GM23338 (cell line): ENCODE results near the gene NFATC1. TPM values are rescaled to one million over a fixed set of nuclear protein-coding genes. Genes with fewer than 3 reads are reported as not detected.

ENCODE experiments used
- ATAC-seq: fragments of 200-7000 bp; cut with Tn5 transposase; 3 replicates; pipeline ENCODE4 v1.9.1; 2020
- DNase-seq: peaks from one replicate; pipeline ENCODE4 v3.0.0-alpha.2; 2015; ENCODE audit warnings: low spot score
- H2AFZ ChIP-seq: fragments of 200-600 bp; sonication (generic); 2 replicates; pipeline ENCODE4 v1.8.0; 2016; ENCODE audit warnings: antibody characterized with exemption, mild to moderate bottlenecking, moderate library complexity
- H3F3A ChIP-seq: fragments of 200-600 bp; sonication (generic); replicated peaks from 2 replicates; pipeline ENCODE4 v1.8.0; 2017; ENCODE audit warnings: antibody characterized with exemption, mixed run types, low read depth
- H3K27ac ChIP-seq: fragments of 200-600 bp; sonication (generic); 2 replicates; pipeline ENCODE4 v1.6.1; 2016; ENCODE audit warnings: low read depth
- H3K27me3 ChIP-seq: fragments of 200-600 bp; sonication (generic); 2 replicates; pipeline ENCODE4 v1.8.0; 2016; ENCODE audit warnings: mild to moderate bottlenecking, mixed run types, moderate library complexity; ENCODE audit not compliant: insufficient read depth
- H3K36me3 ChIP-seq: fragments of 200-600 bp; sonication (generic); 2 replicates; pipeline ENCODE4 v1.8.0; 2016; ENCODE audit warnings: mild to moderate bottlenecking; ENCODE audit not compliant: insufficient read depth
- H3K4me1 ChIP-seq: fragments of 200-600 bp; sonication (generic); 2 replicates; pipeline ENCODE4 v1.8.0; 2016; ENCODE audit warnings: mild to moderate bottlenecking, moderate library complexity; ENCODE audit not compliant: insufficient read depth
- H3K4me2 ChIP-seq: fragments of 200-600 bp; sonication (generic); 2 replicates; pipeline ENCODE4 v1.7.1; 2017; ENCODE audit warnings: mixed run types
- H3K4me3 ChIP-seq: fragments of 200-600 bp; sonication (generic); 2 replicates; pipeline ENCODE4 v1.6.1; 2016; ENCODE audit warnings: mixed run types
- H3K79me2 ChIP-seq: fragments of 200-600 bp; sonication (generic); replicated peaks from 2 replicates; pipeline ENCODE4 v1.8.0; 2017; ENCODE audit warnings: mild to moderate bottlenecking; ENCODE audit not compliant: insufficient read depth
- H3K9me2 ChIP-seq: fragments of 200-600 bp; sonication (generic); 2 replicates; pipeline ENCODE4 v1.8.0; 2017; ENCODE audit not compliant: insufficient read depth
- H4K20me1 ChIP-seq: fragments of 200-600 bp; sonication (generic); replicated peaks from 2 replicates; pipeline ENCODE4 v1.8.0; 2017; ENCODE audit warnings: mild to moderate bottlenecking; ENCODE audit not compliant: insufficient read depth
- H3K27ac Mint-ChIP-seq: 2 replicates; pipeline ENCODE4 v1.8.0; 2020; ENCODE audit warnings: inconsistent platforms, mild to moderate bottlenecking, moderate library complexity, mixed read lengths
- H3K27me3 Mint-ChIP-seq: 3 replicates; pipeline ENCODE4 v1.8.0; 2022; ENCODE audit warnings: low read depth, mild to moderate bottlenecking, moderate library complexity, mixed read lengths, inconsistent platforms; ENCODE audit not compliant: insufficient read depth, poor library complexity
- H3K36me3 Mint-ChIP-seq: 3 replicates; pipeline ENCODE4 v1.8.0; 2021; ENCODE audit warnings: low read depth, mild to moderate bottlenecking, inconsistent platforms, moderate library complexity, mixed read lengths
- H3K4me1 Mint-ChIP-seq: 3 replicates; pipeline ENCODE4 v1.8.0; 2020; ENCODE audit warnings: mild to moderate bottlenecking, inconsistent platforms, mixed read lengths
- H3K4me3 Mint-ChIP-seq: 3 replicates; pipeline ENCODE4 v1.8.0; 2021; ENCODE audit warnings: moderate library complexity, mild to moderate bottlenecking, inconsistent platforms, mixed read lengths
- H3K9me3 Mint-ChIP-seq: 3 replicates; pipeline ENCODE4 v1.8.0; 2020; ENCODE audit warnings: moderate library complexity, mild to moderate bottlenecking, inconsistent platforms, mixed read lengths
- CREB1 ChIP-seq: fragments of 250-450 bp; sonication (Bioruptor Pico); IDR thresholded peaks from 2 replicates; pipeline ENCODE4 v1.5.0; 2020; ENCODE audit warnings: low read depth, mild to moderate bottlenecking, moderate library complexity
- CTCF ChIP-seq, 2 experiments: fragments of 200-600 bp in 1 of 2; sonication (generic) in 1 of 2; conservative IDR thresholded peaks; 2 replicates each; pipeline versions ENCODE4 v1.5.1 to v1.6.1; 2016 to 2017; ENCODE audit warnings: antibody characterized with exemption in 2 of 2, low read depth in 2 of 2, mild to moderate bottlenecking in 2 of 2, moderate library complexity in 1 of 2
- ETS1 ChIP-seq: IDR thresholded peaks from 2 replicates; pipeline ENCODE4 v1.6.1; 2016; ENCODE audit warnings: antibody characterized with exemption
- EZH2 ChIP-seq: fragments of 200-600 bp; sonication (generic); IDR thresholded peaks from one replicate; pipeline ENCODE4 v1.8.0; 2017; ENCODE audit warnings: antibody characterized with exemption, mild to moderate bottlenecking, low read depth; ENCODE audit not compliant: unreplicated experiment
- EZH2phosphoT487 ChIP-seq: fragments of 200-600 bp; sonication (generic); IDR thresholded peaks from one replicate; pipeline ENCODE4 v1.8.1; 2018; ENCODE audit warnings: antibody characterized with exemption; ENCODE audit not compliant: unreplicated experiment
- JUNB ChIP-seq: IDR thresholded peaks from one replicate; pipeline ENCODE4 v1.6.1; 2016; ENCODE audit warnings: antibody characterized with exemption; ENCODE audit not compliant: unreplicated experiment
- NANOG ChIP-seq: IDR thresholded peaks from 2 replicates; pipeline ENCODE4 v1.6.1; 2016; ENCODE audit warnings: antibody characterized with exemption, borderline replicate concordance
- POLR2AphosphoS5 ChIP-seq: IDR thresholded peaks from 2 replicates; pipeline ENCODE4 v1.6.1; 2016; ENCODE audit warnings: antibody characterized with exemption, low read depth
- REST ChIP-seq: IDR thresholded peaks from one replicate; pipeline ENCODE4 v1.6.1; 2018; ENCODE audit warnings: antibody characterized with exemption; ENCODE audit not compliant: unreplicated experiment
- STAT1 ChIP-seq: IDR thresholded peaks from one replicate; pipeline ENCODE4 v1.6.1; 2016; ENCODE audit warnings: antibody characterized with exemption; ENCODE audit not compliant: unreplicated experiment
- ZNF114 ChIP-seq: fragments of 250-450 bp; sonication (Bioruptor Pico); IDR thresholded peaks from 2 replicates; pipeline ENCODE4 v1.5.0; 2020; ENCODE audit warnings: mild to moderate bottlenecking, moderate library complexity
- ZNF331 ChIP-seq: fragments of 250-450 bp; sonication (Bioruptor Pico); IDR thresholded peaks from 2 replicates; pipeline ENCODE4 v1.5.0; 2020; ENCODE audit warnings: low read depth, mild to moderate bottlenecking, moderate library complexity
- ZNF462 ChIP-seq: fragments of 250-450 bp; sonication (Bioruptor Pico); IDR thresholded peaks from 2 replicates; pipeline ENCODE4 v1.5.0; 2020; ENCODE audit warnings: mild to moderate bottlenecking, moderate library complexity
- polyA plus RNA-seq: library from polyadenylated mRNA; unstranded; fragments of >200 nt; fragmentation: Nextera tagmentation; extraction: Ambion mirVana; gene quantifications from 2 replicates; pipeline ENCODE4 v1.2.1, GENCODE V29; 2016
- total RNA-seq: library from RNA; depleted of rRNA; stranded (reverse); fragments of >200 nt; shearing (Covaris generic); gene quantifications from 2 replicates; pipeline ENCODE4 v1.2.3, GENCODE V29; 2014

The NFATC1 gene
- total and polyA plus RNA-seq, 2 experiments from 2014 or later, result 3.9 to 6.4 TPM

- Mint-ChIP-seq H3K4me3 (no peak overlapping the region), H3K27ac (no peak overlapping the region), H3K9me3 (peaks cover 3% of the 10 kb centered on the region; the same call in 1 of the 3 replicates), H3K36me3 (no peaks in the 10 kb centered on the region), H3K4me1 (peaks cover 30% of the 10 kb centered on the region), H3K27me3 (peaks cover 27% of the 10 kb centered on the region)
- Histone ChIP-seq H3K27me3 (peaks cover 18% of the 10 kb centered on the region), H3K27ac (no peak overlapping the region), H3K79me2 (no peaks in the 10 kb centered on the region), H3K9me2 (no peaks in the 10 kb centered on the region), H3K36me3 (no peaks in the 10 kb centered on the region), H3F3A (0 out of 2 replicates have a peak, but pooled peaks cover 8% of the 10 kb centered on the region), H3K4me1 (peaks cover 11% of the 10 kb centered on the region), H4K20me1 (no peaks in the 10 kb centered on the region), H3K4me3 (no peak overlapping the region), H3K4me2 (no peak overlapping the region), H2AFZ (no peak overlapping the region)
- ATAC-seq (no peak), DNase-seq (no peak)
- TF ChIP-seq CREB1 (CRISPR knock-in tag), result no peak
- no peak for TF ChIP-seq JUNB
- TF ChIP-seq REST, result no peak
- TF ChIP-seq POLR2AphosphoS5, result no peak
- TF ChIP-seq ZNF462 (CRISPR knock-in tag), result no peak
- no peak for TF ChIP-seq CTCF (conservative IDR thresholded peaks at IDR 0.05; ENCODE audit: low read depth in 2 of 2)
- no peak for TF ChIP-seq EZH2
- no peak for TF ChIP-seq STAT1
- TF ChIP-seq ZNF331 (CRISPR knock-in tag), result no peak
- TF ChIP-seq NANOG, result no peak
- no peak for TF ChIP-seq ETS1
- no peak for TF ChIP-seq EZH2phosphoT487
- TF ChIP-seq ZNF114 (CRISPR knock-in tag), result no peak
Measured at GRCh38 chr18:79402977-79403722, 7.4 kb downstream of the NFATC1 start.
